K562 (cell line): ENCODE measurements around the gene C12orf75. TPM values are rescaled to one million over a fixed set of nuclear protein-coding genes. Genes with fewer than 3 reads are reported as not detected.

Experiments used
- ARID2 ChIP-seq: fragments of 450-650 bp; IDR thresholded peaks from 2 replicates; pipeline ENCODE4 v1.6.1; 2017; ENCODE audit warnings: antibody characterized with exemption, mild to moderate bottlenecking
- ATF1 ChIP-seq, 2 experiments: fragments of 450-650 bp in 1 of 2; IDR thresholded peaks; 2 replicates each; pipeline ENCODE4 v1.6.1; 2016; ENCODE audit warnings: missing compliant biosample characterization in 1 of 2, missing genetic modification characterization in 1 of 2
- BMI1 ChIP-seq: fragments of 150-350 bp; IDR thresholded peaks from 2 replicates; pipeline ENCODE4 v1.6.1; 2014; ENCODE audit warnings: low read length
- BRD9 ChIP-seq: fragments of 450-650 bp; IDR thresholded peaks from 2 replicates; pipeline ENCODE4 v1.6.1; 2018; ENCODE audit warnings: low read depth; ENCODE audit not compliant: partially characterized antibody
- CHD7 ChIP-seq: fragments of 200-600 bp; sonication (generic); IDR thresholded peaks from one replicate; pipeline ENCODE4 v1.6.1; 2012; ENCODE audit warnings: mild to moderate bottlenecking, low read depth, low read length, inconsistent platforms
- GTF2F1 ChIP-seq: IDR thresholded peaks from 2 replicates; pipeline ENCODE4 v1.6.1; 2011; ENCODE audit warnings: low read depth, low read length, improper control_type of control experiment
- KDM5B ChIP-seq: fragments of 200-600 bp; sonication (generic); IDR thresholded peaks from 2 replicates; pipeline ENCODE4 v1.6.1; 2012; ENCODE audit warnings: low read depth, mild to moderate bottlenecking, moderate library complexity, low read length, control low read depth, inconsistent platforms; ENCODE audit not compliant: insufficient replicate concordance
- NCOR1 ChIP-seq: fragments of 450-650 bp; IDR thresholded peaks from 2 replicates; pipeline ENCODE4 v1.6.1; 2016; ENCODE audit warnings: mild to moderate bottlenecking, moderate library complexity
- SNIP1 ChIP-seq: fragments of 450-650 bp; IDR thresholded peaks from 2 replicates; pipeline ENCODE4 v1.7.1; 2017; ENCODE audit warnings: low read depth, mild to moderate bottlenecking
- ZNF165 ChIP-seq: fragments of 250-450 bp; sonication (Bioruptor Pico); IDR thresholded peaks from 2 replicates; pipeline ENCODE4 v1.4.0; 2020; ENCODE audit warnings: borderline replicate concordance
- polyA plus RNA-seq, 8 experiments: library from polyadenylated mRNA; depleted of rRNA in 4 of 8; stranded (reverse) in 5 of 8; unstranded in 3 of 8; fragments of >200 nt; fragmentation: Nextera tagmentation in 2 of 8; fragmentation: Illumina TruSeq in 1 of 8; extraction: Ambion mirVana in 2 of 8; extraction: Trizol in 1 of 8; gene quantifications; 2 replicates each; pipeline versions ENCODE4 v1.2.1 to v1.2.3, GENCODE V29; 2011 to 2014; ENCODE audit warnings: inconsistent platforms in 1 of 8, missing spikeins in 1 of 8
- total RNA-seq, 7 experiments: library from RNA; depleted of rRNA in 6 of 7; stranded (reverse); fragments of >200 nt in 6 of 7; fragmentation: Illumina TruSeq in 2 of 7; extraction: Trizol in 2 of 7; gene quantifications; 2 replicates each; pipeline versions ENCODE4 v1.2.1 to v1.2.3, GENCODE V29; 2011 to 2021; ENCODE audit warnings: low replicate concordance in 1 of 7

The C12orf75 gene
- total and polyA plus RNA-seq, 9 of the 15 experiments (the other 6 are each of a cell fraction or from before 2014, with no cell fraction given), result 0.06 to 0.82 (median 0.26) TPM; not detected in 3

DNA sequence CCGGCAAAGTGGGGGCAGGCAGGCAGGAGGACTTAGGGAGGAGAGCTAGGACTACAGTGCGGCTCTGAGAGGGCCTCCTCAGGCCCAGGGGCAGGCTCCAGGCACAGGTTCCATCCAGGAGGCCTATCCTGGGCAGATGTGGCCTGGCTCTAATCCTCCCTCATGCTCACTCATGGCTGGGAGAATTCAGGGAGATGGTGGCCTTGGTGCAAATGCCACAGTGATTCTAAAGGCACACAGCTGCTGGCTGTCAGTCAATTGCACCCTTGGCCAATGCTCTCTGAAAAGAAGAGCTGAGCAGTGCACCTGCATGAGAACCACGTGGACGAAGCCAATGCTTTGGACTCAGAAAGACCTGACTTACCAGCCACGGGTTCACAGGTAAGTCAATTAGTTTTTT, 89.6 kb downstream of the C12orf75 start (continued):
- TF ChIP-seq CHD7 (no peak), BRD9 (no peak), NCOR1 (no peak), KDM5B (no peak), ATF1 (CRISPR knock-in tag; IDR thresholded peaks at IDR 0.05) (no peak), ATF1 (tag; IDR thresholded peaks at IDR 0.05) (no peak), SNIP1 (no peak), GTF2F1 (no peak), ARID2 (no peak), BMI1 (no peak), ZNF165 (CRISPR knock-in tag) (no peak)
